ENCODE results near the gene MGAT3. TPM values are rescaled to one million over a fixed set of nuclear protein-coding genes. Genes with fewer than 3 reads are reported as not detected.
A peak's percentile ranks its signal among the peaks of the same experiment; 100 is the strongest.

Gene MGAT3
- total and polyA plus RNA-seq, 2 of the 13 experiments (the other 11 are each of a cell fraction or from before 2014, with no cell fraction given), result 0.11 to 0.15 TPM

- no peaks in the 10 kb centered on the region for H3K9me3 ChIP-seq (ENCODE audit: low read length)
- H3K79me2 ChIP-seq (ENCODE audit: insufficient read depth, low read length), result no peaks in the 10 kb centered on the region
- H3K9ac ChIP-seq (ENCODE audit: insufficient read depth, low read depth, low read length), result no peak overlapping the region
- DNase-seq (ENCODE audit: low spot score) (no peak), FAIRE-seq (no peak), ATAC-seq (no peak)
- no peak overlapping the region for H3K4me3 ChIP-seq (replicated peaks in 1 of 3; ENCODE audit: insufficient read depth in 1 of 3, low read depth in 2 of 3, low read length in 3 of 3)
- TF ChIP-seq ZBTB7B (CRISPR knock-in tag; IDR thresholded peaks at IDR 0.05) (0 out of 2 replicates have a peak, but pooled peaks have one; percentile 24), HNF4A (CRISPR knock-in tag; IDR thresholded peaks at IDR 0.05) (peak; percentile 63), PATZ1 (CRISPR knock-in tag; IDR thresholded peaks at IDR 0.05) (0 out of 2 replicates have a peak, but pooled peaks have one; percentile 9), HIC2 (CRISPR knock-in tag; IDR thresholded peaks at IDR 0.05; ENCODE audit: low read depth) (0 out of 2 replicates have a peak, but pooled peaks have one; percentile 17), TFAP4 (IDR thresholded peaks at IDR 0.05; ENCODE audit: borderline replicate concordance, low read depth) (peak; percentile 37; the same call in 1 of the 2 replicates), SMAD3 (CRISPR knock-in tag; IDR thresholded peaks at IDR 0.05) (no peak), CEBPG (CRISPR knock-in tag; IDR thresholded peaks at IDR 0.05) (no peak)
- H2AFZ ChIP-seq (ENCODE audit: low read length), result no peak overlapping the region
- peak overlapping the region; percentile 32; the same call in 1 of the 2 replicates for H3K4me2 ChIP-seq (ENCODE audit: low read depth, low read length)
- no TSS peak for BruUV-seq (replicated peaks)
- peaks cover 62% of the 10 kb centered on the region for H3K4me1 ChIP-seq (ENCODE audit: insufficient read depth, low read length)
- no peaks in the 10 kb centered on the region for H4K20me1 ChIP-seq (ENCODE audit: insufficient read depth, low read length)
- 15% methylated on average over 5 of the region's 11 CpGs for WGBS (ENCODE audit: low lambda C conversion rate)
- ChIA-PET CTCF (ENCODE audit: low intra/inter-chr PET ratio, low total read pairs) (no interaction called here), POLR2A (interaction anchor here (1.4 to 1.7 kb wide), 2 partner anchors 45 to 570 kb away, joined by 4 to 6 read pairs; no protein-coding TSS in a partner anchor)
- H3K27ac ChIP-seq (ENCODE audit: extremely low read length, insufficient read depth, low read length), result no peak overlapping the region
- in situ Hi-C loops (cut with HindIII; ENCODE audit: extremely low pct_ligation_motif_present, low pct_unique_long_range_greater_than_20kb) (no loop called here), intact Hi-C loops (cut with micrococcal nuclease; ENCODE audit: unreplicated experiment) (no loop called here)
- H3K36me3 ChIP-seq (replicated peaks in 1 of 2; ENCODE audit: control insufficient read depth in 1 of 2, insufficient read depth in 2 of 2, low read length in 2 of 2), result no peaks in the 10 kb centered on the region
- H3K27me3 ChIP-seq (ENCODE audit: control insufficient read depth in 1 of 2, insufficient read depth in 2 of 2, low read length in 2 of 2), result peaks cover 0 to 12% of the 10 kb centered on the region in 2 experiments; a peak in 3 of 5 replicates
These were observed 17.7 kb downstream of the MGAT3 start for GRCh38 chr22:39474351-39475111.
